HEK293 (cell line): Measurements from ENCODE around the gene OAS2.

Experiments used
- CTCF ChIA-PET: fragments of 350-600 bp; formaldehyde crosslinking; extraction: SDS; loops from one replicate; lab custom pipeline; 2021; ENCODE audit warnings: antibody characterized with exemption; lab: Yijun Ruan, JAX
- POLR2A ChIA-PET: fragments of 300-600 bp; formaldehyde crosslinking; extraction: SDS; loops from one replicate; lab custom pipeline; 2020; ENCODE audit warnings: antibody characterized with exemption, inconsistent platforms; lab: Yijun Ruan, JAX
- H3K27ac ChIP-seq: fragments of 200-500 bp; sonication (Bioruptor generic); 2 replicates; pipeline ENCODE4 v1.5.1; 2014; ENCODE audit warnings: low read depth, low read length, control low read depth, inconsistent platforms; ENCODE audit errors: extremely low read depth
- H3K36me3 ChIP-seq, 2 experiments: fragments of 200-500 bp in 1 of 2; sonication (Bioruptor generic) in 1 of 2; 1 replicate in 1 of 2; 2 replicates in 1 of 2; pipeline ENCODE4 v1.5.1; 2014 to 2017; ENCODE audit warnings: inconsistent platforms in 2 of 2, low read length in 2 of 2; ENCODE audit not compliant: control insufficient read depth in 2 of 2, insufficient read depth in 1 of 2
- H3K4me1 ChIP-seq: fragments of 200-500 bp; sonication (Bioruptor generic); 2 replicates; pipeline ENCODE4 v1.5.1; 2014; ENCODE audit warnings: mild to moderate bottlenecking, low read length, inconsistent platforms; ENCODE audit not compliant: control insufficient read depth, insufficient read depth
- H3K4me3 ChIP-seq: 2 replicates; pipeline ENCODE4 v1.5.1; 2011; ENCODE audit warnings: low read depth, mild to moderate bottlenecking, control low read depth, low read length, moderate library complexity
- H3K9me3 ChIP-seq: fragments of 200-500 bp; sonication (Bioruptor generic); 2 replicates; pipeline ENCODE4 v1.5.1; 2014; ENCODE audit warnings: low read depth, low read length, inconsistent platforms; ENCODE audit not compliant: control insufficient read depth, insufficient read depth
- BCL11B ChIP-seq: fragments of 450-650 bp; formaldehyde crosslinking; IDR thresholded peaks from 2 replicates; pipeline ENCODE4 v1.5.1; 2016; ENCODE audit warnings: low read depth, missing biosample characterization, missing genetic modification characterization
- IKZF3 ChIP-seq: fragments of 450-650 bp; IDR thresholded peaks from 2 replicates; pipeline ENCODE4 v1.5.0; 2018; ENCODE audit warnings: missing biosample characterization, mild to moderate bottlenecking, missing genetic modification characterization, moderate library complexity
- KLF8 ChIP-seq: fragments of 450-650 bp; formaldehyde crosslinking; IDR thresholded peaks from 2 replicates; pipeline ENCODE4 v1.5.1; 2016; ENCODE audit warnings: missing biosample characterization, missing genetic modification characterization
- MEIS1 ChIP-seq: sonication (generic); formaldehyde crosslinking; IDR thresholded peaks from 2 replicates; pipeline ENCODE4 v1.8.1; 2022; ENCODE audit warnings: missing genetic modification reagents, mild to moderate bottlenecking, borderline replicate concordance
- OSR2 ChIP-seq: fragments of 450-650 bp; formaldehyde crosslinking; IDR thresholded peaks from 2 replicates; pipeline ENCODE4 v1.5.1; 2016; ENCODE audit warnings: missing biosample characterization, missing genetic modification characterization
- REPIN1 ChIP-seq: fragments of 450-650 bp; formaldehyde crosslinking; IDR thresholded peaks from 2 replicates; pipeline ENCODE4 v1.5.1; 2017; ENCODE audit warnings: missing biosample characterization, missing genetic modification characterization, low read depth
- YY1 ChIP-seq: fragments of 450-650 bp; formaldehyde crosslinking; IDR thresholded peaks from 2 replicates; pipeline ENCODE4 v1.5.1; 2018; ENCODE audit warnings: missing biosample characterization, missing genetic modification characterization
- ZFP69B ChIP-seq: fragments of 450-650 bp; formaldehyde crosslinking; IDR thresholded peaks from 2 replicates; pipeline ENCODE4 v1.5.1; 2016; ENCODE audit warnings: missing biosample characterization, missing genetic modification characterization
- ZNF302 ChIP-seq: fragments of 450-650 bp; formaldehyde crosslinking; IDR thresholded peaks from 2 replicates; pipeline ENCODE4 v1.5.1; 2016; ENCODE audit warnings: missing biosample characterization, missing genetic modification characterization, low read depth
- ZNF37A ChIP-seq: fragments of 450-650 bp; IDR thresholded peaks from 2 replicates; pipeline ENCODE4 v1.5.1; 2018; ENCODE audit warnings: missing biosample characterization, missing genetic modification characterization
- ZNF433 ChIP-seq: fragments of 450-650 bp; formaldehyde crosslinking; IDR thresholded peaks from 2 replicates; pipeline ENCODE4 v1.5.1; 2016; ENCODE audit warnings: missing biosample characterization, missing genetic modification characterization, low read depth
- ZNF501 ChIP-seq: fragments of 450-650 bp; formaldehyde crosslinking; IDR thresholded peaks from 2 replicates; pipeline ENCODE4 v1.5.1; 2016; ENCODE audit warnings: missing biosample characterization, missing genetic modification characterization
- ZNF621 ChIP-seq: fragments of 450-650 bp; formaldehyde crosslinking; IDR thresholded peaks from 2 replicates; pipeline ENCODE4 v1.5.1; 2017; ENCODE audit warnings: missing biosample characterization, missing genetic modification characterization
- ZNF670 ChIP-seq: fragments of 450-650 bp; formaldehyde crosslinking; IDR thresholded peaks from 2 replicates; pipeline ENCODE4 v1.5.1; 2016; ENCODE audit warnings: missing biosample characterization, missing genetic modification characterization, low read depth
- ZNF785 ChIP-seq: fragments of 450-650 bp; formaldehyde crosslinking; IDR thresholded peaks from 2 replicates; pipeline ENCODE4 v1.5.1; 2016; ENCODE audit warnings: missing biosample characterization, missing genetic modification characterization
- ZNF843 ChIP-seq: fragments of 450-650 bp; formaldehyde crosslinking; IDR thresholded peaks from 2 replicates; pipeline ENCODE4 v1.5.1; 2016; ENCODE audit warnings: missing biosample characterization, missing genetic modification characterization
- TF ChIP-seq, protein P1 (sequence below): fragments of 450-650 bp; formaldehyde crosslinking; IDR thresholded peaks from 2 replicates; pipeline ENCODE4 v1.5.1; 2016; ENCODE audit warnings: missing biosample characterization, missing genetic modification characterization
- TF ChIP-seq, protein P2 (sequence below): fragments of 450-650 bp; formaldehyde crosslinking; IDR thresholded peaks from 2 replicates; pipeline ENCODE4 v1.5.1; 2016; ENCODE audit warnings: missing biosample characterization, missing genetic modification characterization
- TF ChIP-seq, protein P3 (sequence below): fragments of 450-650 bp; formaldehyde crosslinking; IDR thresholded peaks from 2 replicates; pipeline ENCODE4 v1.5.1; 2016; ENCODE audit warnings: missing biosample characterization, missing genetic modification characterization, borderline replicate concordance
- TF ChIP-seq, protein P4 (sequence below): fragments of 450-650 bp; formaldehyde crosslinking; IDR thresholded peaks from 2 replicates; pipeline ENCODE4 v1.5.1; 2016; ENCODE audit warnings: missing biosample characterization, missing genetic modification characterization
- TF ChIP-seq, protein P5 (sequence below): fragments of 450-650 bp; formaldehyde crosslinking; IDR thresholded peaks from 2 replicates; pipeline ENCODE4 v1.5.1; 2016; ENCODE audit warnings: missing biosample characterization, missing genetic modification characterization, low read depth

Gene OAS2, protein sequence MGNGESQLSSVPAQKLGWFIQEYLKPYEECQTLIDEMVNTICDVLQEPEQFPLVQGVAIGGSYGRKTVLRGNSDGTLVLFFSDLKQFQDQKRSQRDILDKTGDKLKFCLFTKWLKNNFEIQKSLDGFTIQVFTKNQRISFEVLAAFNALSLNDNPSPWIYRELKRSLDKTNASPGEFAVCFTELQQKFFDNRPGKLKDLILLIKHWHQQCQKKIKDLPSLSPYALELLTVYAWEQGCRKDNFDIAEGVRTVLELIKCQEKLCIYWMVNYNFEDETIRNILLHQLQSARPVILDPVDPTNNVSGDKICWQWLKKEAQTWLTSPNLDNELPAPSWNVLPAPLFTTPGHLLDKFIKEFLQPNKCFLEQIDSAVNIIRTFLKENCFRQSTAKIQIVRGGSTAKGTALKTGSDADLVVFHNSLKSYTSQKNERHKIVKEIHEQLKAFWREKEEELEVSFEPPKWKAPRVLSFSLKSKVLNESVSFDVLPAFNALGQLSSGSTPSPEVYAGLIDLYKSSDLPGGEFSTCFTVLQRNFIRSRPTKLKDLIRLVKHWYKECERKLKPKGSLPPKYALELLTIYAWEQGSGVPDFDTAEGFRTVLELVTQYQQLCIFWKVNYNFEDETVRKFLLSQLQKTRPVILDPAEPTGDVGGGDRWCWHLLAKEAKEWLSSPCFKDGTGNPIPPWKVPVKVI

DNA sequence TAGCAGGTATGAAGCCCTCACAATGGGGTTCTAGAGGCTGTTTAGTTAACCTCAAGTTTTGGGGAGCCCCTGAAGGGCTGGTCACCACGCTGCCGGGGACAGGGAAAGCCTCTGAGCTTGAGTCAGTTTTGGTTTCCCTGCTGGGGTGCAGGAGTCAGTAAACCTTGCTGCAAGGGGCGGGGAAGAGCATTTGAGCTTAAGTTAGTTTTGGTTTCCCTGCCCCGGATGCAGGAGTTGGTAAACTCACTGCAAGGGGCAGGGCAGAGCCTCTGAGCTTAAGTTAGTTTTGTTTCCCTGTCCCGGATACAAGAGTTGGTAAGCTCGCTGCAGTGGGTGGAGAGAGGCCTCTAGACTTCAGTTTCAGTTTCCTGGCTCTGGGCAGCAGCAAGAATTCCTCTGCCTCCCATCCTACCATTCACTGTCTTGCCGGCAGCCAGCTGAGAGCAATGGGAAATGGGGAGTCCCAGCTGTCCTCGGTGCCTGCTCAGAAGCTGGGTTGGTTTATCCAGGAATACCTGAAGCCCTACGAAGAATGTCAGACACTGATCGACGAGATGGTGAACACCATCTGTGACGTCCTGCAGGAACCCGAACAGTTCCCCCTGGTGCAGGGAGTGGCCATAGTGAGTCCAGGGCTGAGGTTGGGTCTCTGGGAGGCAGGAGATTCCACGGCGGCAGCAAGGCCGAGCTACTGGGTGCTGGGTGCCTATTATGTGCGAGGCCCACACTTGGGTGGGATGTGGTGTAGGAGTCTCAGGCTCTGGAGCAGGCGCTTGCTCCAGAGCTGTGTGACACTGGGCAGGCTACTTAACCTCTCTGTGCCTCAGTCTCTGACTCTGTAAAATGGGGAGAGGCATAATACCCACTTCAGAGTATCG is at the start of gene OAS2:
Gene OAS2 (plus strand): TSS at position 357 of the 878 bp plus-strand sequence. CDS start 90 bp downstream, at position 447.
- Histone ChIP-seq H3K4me1 (no peaks in the 10 kb centered on the region), H3K36me3 (no peaks in the 10 kb centered on the region), H3K27ac (no peak within 1 kb of the TSS), H3K9me3 (no peaks in the 10 kb centered on the region), H3K4me3 (no peak within 1 kb of the TSS)
- POLR2A ChIA-PET, result no interaction called here
- no peak for TF ChIP-seq BCL11B (tag by site-specific recombination)
- TF ChIP-seq YY1 (tag by site-specific recombination), result no peak
- no peak for TF ChIP-seq ZNF433
- no peak for TF ChIP-seq OSR2 (tag by site-specific recombination)
- no peak for TF ChIP-seq IKZF3 (tag by site-specific recombination)
- TF ChIP-seq, protein P1, sequence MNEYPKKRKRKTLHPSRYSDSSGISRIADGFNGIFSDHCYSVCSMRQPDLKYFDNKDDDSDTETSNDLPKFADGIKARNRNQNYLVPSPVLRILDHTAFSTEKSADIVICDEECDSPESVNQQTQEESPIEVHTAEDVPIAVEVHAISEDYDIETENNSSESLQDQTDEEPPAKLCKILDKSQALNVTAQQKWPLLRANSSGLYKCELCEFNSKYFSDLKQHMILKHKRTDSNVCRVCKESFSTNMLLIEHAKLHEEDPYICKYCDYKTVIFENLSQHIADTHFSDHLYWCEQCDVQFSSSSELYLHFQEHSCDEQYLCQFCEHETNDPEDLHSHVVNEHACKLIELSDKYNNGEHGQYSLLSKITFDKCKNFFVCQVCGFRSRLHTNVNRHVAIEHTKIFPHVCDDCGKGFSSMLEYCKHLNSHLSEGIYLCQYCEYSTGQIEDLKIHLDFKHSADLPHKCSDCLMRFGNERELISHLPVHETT (tag by site-specific recombination), result no peak
- TF ChIP-seq ZFP69B (tag by site-specific recombination), result no peak
- no peak for TF ChIP-seq ZNF621 (tag by site-specific recombination)
- TF ChIP-seq, protein P2, sequence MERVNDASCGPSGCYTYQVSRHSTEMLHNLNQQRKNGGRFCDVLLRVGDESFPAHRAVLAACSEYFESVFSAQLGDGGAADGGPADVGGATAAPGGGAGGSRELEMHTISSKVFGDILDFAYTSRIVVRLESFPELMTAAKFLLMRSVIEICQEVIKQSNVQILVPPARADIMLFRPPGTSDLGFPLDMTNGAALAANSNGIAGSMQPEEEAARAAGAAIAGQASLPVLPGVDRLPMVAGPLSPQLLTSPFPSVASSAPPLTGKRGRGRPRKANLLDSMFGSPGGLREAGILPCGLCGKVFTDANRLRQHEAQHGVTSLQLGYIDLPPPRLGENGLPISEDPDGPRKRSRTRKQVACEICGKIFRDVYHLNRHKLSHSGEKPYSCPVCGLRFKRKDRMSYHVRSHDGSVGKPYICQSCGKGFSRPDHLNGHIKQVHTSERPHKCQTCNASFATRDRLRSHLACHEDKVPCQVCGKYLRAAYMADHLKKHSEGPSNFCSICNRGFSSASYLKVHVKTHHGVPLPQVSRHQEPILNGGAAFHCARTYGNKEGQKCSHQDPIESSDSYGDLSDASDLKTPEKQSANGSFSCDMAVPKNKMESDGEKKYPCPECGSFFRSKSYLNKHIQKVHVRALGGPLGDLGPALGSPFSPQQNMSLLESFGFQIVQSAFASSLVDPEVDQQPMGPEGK (tag by site-specific recombination), result no peak
- TF ChIP-seq ZNF37A (tag by site-specific recombination), result no peak
- TF ChIP-seq ZNF843, result no peak
- TF ChIP-seq, protein P3, sequence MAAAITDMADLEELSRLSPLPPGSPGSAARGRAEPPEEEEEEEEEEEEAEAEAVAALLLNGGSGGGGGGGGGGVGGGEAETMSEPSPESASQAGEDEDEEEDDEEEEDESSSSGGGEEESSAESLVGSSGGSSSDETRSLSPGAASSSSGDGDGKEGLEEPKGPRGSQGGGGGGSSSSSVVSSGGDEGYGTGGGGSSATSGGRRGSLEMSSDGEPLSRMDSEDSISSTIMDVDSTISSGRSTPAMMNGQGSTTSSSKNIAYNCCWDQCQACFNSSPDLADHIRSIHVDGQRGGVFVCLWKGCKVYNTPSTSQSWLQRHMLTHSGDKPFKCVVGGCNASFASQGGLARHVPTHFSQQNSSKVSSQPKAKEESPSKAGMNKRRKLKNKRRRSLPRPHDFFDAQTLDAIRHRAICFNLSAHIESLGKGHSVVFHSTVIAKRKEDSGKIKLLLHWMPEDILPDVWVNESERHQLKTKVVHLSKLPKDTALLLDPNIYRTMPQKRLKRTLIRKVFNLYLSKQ, result no peak
- TF ChIP-seq ZNF670 (tag by site-specific recombination), result no peak
- CTCF ChIA-PET, result interaction anchor here (0.5 to 3.4 kb wide), 5 partner anchors 10 to 647 kb away, joined by 3 to 23 read pairs (median 3); no protein-coding TSS in a partner anchor

DNA sequence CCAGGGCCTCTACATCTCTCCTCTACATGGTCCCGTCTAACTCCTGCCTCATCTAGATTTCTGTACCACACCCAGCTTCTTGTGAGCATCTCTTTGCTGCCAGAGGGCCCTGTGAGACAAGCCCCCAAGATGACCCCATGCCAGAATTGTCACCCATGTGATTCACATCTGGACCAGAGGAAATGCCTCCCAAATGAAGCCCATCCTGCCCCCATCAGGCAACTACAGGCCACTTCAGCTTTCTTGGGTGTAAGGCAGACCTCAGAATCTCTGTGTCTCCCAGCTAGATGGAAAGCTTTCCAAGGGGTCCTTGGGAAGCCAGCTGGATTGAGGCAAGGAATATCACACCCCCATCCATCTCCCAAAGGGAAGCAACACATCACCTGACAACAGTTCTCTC is 49.3 kb upstream of the OAS2 start:
- TF ChIP-seq, protein P4, sequence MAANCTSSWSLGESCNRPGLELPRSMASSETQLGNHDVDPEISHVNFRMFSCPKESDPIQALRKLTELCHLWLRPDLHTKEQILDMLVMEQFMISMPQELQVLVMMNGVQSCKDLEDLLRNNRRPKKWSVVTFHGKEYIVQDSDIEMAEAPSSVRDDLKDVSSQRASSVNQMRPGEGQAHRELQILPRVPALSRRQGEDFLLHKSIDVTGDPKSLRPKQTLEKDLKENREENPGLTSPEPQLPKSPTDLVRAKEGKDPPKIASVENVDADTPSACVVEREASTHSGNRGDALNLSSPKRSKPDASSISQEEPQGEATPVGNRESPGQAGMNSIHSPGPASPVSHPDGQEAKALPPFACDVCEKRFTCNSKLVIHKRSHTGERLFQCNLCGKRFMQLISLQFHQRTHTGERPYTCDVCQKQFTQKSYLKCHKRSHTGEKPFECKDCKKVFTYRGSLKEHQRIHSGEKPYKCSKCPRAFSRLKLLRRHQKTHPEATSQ, result no peak
- TF ChIP-seq KLF8 (tag by site-specific recombination), result no peak
- TF ChIP-seq ZNF501 (tag by site-specific recombination), result no peak
- no peak for TF ChIP-seq ZNF302 (tag by site-specific recombination)
- no peak for TF ChIP-seq ZNF785
- TF ChIP-seq, protein P5, sequence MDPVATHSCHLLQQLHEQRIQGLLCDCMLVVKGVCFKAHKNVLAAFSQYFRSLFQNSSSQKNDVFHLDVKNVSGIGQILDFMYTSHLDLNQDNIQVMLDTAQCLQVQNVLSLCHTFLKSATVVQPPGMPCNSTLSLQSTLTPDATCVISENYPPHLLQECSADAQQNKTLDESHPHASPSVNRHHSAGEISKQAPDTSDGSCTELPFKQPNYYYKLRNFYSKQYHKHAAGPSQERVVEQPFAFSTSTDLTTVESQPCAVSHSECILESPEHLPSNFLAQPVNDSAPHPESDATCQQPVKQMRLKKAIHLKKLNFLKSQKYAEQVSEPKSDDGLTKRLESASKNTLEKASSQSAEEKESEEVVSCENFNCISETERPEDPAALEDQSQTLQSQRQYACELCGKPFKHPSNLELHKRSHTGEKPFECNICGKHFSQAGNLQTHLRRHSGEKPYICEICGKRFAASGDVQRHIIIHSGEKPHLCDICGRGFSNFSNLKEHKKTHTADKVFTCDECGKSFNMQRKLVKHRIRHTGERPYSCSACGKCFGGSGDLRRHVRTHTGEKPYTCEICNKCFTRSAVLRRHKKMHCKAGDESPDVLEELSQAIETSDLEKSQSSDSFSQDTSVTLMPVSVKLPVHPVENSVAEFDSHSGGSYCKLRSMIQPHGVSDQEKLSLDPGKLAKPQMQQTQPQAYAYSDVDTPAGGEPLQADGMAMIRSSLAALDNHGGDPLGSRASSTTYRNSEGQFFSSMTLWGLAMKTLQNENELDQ (tag by site-specific recombination), result no peak
- no peak for TF ChIP-seq ZNF433
- TF ChIP-seq REPIN1 (tag by site-specific recombination), result no peak
- TF ChIP-seq MEIS1, result no peak
- Histone ChIP-seq H3K36me3 (no peaks in the 10 kb centered on the region), H3K9me3 (no peaks in the 10 kb centered on the region), H3K27ac (no peak overlapping the region), H3K4me3 (no peak overlapping the region), H3K4me1 (no peaks in the 10 kb centered on the region)
- POLR2A ChIA-PET, result no interaction called here
- CTCF ChIA-PET, result interaction anchor here (0.8 to 0.9 kb wide), 2 partner anchors 65 to 591 kb away, joined by 3 to 4 read pairs; no protein-coding TSS in a partner anchor
